ENCODE results near the gene CETP.
A peak's percentile ranks its signal among the peaks of the same experiment; 100 is the strongest.
"Not testable (repeated sequence)": the region's sequence is repeated elsewhere in the genome, so short reads cannot be mapped to it uniquely, and the experiment has no call there.

The CETP gene

DNA sequence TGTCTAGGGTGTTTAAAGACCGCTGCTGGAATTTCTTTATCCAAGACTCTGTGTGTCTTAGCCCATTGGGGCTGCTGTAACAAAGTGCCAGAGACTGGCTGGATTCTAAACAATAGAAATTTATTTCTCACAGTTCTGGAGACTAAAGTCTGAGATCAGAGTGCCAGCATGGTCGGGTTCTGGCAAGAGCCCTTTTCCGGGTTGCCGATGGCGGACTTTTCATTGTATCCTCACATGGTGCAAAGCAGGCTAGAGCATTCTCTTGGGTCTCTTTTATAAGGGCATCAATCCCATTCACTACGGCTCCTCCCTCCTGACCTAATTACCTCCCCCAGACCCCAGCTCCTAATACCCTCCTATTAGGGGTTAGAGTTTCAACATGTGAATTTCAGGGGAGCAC lies 37.1 kb downstream of the CETP start:
- DNase-seq (no peak), ATAC-seq (no peak)

DNA sequence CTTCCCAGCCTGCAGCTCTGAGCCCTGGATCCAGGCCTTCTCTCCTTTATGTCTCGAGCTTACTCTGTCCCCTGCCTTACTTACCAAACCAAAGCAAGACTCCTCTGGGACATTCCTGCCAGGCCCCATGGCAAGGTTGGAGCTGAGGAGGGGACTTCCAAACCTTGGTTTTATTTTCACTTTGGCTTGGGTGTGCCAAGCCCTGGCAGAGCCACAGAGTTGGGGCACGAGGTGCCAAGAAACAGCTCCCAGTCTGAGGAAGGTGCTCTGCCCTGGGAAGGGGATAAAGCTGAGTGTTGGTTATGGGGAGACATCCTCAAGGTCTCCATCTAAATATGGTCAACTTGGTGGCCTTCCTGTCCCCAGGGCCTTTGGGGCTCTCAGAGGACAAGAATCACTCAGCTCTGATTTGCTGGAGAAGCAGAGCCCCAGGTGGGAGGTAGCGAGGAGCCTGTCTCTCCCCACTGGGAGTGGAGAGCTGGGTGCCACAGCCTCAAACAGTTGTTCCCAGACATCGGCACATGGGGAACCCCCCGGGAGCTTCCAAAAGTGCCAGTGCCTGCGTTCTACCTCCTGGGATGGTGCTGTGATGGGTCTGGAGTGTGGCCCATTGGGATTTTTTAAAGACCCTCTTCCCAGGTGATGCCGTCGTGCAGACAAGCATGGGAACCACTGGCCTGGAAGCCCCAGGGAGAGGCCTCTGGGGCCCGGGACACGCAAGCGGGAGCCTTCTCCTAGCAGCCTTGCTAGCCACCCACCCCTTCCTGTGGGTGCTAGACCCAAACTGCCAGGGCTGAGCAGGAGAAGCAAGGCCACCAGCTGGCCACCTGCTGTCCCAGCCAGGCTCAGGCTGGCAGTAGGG lies 37.9 kb downstream of the CETP start:
- DNase-seq (peak; percentile 51), ATAC-seq (peak; percentile 32)

DNA sequence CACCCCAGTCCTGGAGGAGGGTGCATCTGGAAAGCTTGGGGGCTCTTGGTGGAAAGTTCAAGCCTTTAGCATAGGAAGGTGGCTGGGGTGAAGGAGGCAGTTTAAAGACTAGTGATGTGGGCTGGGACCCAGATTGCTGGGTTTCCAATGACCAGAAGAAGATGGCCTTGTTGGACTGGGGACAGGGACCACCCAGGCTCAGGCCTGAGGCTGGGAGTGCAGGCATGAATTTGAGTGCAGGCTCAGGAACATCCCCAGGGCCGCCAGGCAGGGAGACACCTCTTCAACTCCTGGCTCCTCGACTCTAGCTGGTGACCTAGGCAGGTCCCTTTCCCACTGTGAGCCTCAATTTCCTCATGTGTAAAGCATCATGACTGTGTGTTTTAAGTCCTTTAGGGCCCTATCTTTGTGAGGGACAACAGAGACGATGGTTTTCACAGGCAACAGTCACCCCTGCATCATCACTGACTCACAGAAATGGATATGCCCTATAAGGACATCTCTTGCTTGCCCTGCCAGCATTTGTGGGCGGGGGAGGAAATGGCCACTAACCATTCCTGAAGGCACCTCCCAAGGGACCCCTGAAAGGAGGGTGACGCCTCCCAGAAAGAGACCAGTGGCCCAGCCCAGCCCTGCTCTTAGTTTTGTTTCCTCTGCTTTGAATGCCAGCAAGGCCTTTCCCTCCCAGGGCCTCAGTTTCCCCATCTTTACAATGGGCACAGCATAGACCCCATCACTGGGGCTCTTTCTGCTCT lies 38.7 kb downstream of the CETP start:
- peak; percentile 91 for ATAC-seq
- DNase-seq: peak; percentile 82

DNA sequence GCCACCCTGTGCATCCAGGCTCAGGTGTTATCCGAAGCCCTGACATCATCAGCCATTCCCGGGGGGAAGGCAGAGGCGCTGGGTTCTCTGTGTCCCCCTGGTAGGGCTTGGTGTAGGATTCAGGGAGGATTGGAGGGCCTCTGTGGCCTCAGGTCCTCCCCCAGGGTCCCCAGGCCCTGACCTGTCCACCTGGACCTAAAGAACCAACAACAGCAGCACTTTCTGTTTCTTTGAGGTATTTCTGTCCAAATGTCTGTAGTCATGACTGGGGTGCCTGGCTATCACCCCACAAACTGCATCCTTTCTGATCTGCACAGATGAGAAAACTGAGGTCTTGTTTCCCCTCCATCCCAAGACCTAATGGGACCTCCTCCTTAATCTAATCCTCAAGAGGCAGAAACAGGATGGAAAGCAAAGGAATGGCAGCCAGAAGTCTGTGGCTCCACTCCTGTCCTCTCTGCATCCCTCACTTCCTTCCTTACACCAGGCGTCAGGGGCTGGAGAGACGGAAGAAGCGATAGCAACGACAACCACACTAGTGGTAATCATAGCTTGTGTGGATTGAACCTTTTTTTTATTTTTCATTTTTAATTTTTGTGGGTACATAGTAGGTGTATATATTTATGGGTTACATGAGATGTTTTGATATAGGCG lies 39.4 kb downstream of the CETP start:
- ATAC-seq (no peak), DNase-seq (no peak)

DNA sequence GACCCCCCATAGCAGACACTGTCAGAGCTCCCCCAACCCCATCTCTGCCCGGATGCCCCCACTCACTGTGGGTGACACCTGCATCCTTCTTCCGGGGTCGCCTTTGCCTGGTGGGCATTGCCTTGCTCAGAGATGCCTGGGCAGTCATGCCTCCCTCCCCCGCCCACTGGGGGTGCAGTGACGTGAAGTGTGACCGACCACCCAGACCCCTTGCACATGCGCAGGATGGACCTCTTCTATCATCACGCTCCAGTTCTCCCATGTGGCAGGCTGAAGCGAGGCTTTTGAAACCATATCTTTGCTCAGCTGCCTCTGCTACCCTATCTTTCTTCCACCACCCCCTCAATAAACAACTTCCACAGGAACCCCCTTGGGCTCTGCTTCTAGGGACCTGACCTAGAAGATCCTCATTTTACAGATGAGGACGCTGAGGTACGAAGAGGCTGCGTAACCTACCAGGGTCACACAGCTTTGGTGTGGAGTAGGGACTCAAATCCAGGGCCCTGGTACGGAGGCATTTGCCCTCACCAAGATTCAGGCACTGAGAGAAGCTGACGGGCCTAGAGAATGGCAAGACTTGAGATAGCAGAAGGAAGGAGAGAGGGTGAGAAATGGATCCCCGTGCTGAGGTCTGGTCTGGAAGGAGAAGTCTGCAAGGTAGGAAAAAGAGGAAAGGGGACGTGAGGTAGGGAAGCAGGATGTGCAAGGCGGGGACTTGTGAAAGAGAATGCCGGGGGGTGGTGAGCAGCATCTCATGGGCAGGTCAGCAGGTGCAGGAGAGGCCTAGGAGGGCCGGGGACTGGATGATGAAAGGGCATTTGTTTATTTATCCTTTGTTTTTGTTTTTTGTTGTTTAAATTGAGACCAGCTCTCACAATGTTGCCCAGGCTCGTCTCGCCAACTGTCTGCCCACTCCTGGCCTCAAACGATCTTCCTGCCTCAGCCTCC lies 42.0 kb downstream of the CETP start:
- ATAC-seq (no peak), DNase-seq (no peak)

DNA sequence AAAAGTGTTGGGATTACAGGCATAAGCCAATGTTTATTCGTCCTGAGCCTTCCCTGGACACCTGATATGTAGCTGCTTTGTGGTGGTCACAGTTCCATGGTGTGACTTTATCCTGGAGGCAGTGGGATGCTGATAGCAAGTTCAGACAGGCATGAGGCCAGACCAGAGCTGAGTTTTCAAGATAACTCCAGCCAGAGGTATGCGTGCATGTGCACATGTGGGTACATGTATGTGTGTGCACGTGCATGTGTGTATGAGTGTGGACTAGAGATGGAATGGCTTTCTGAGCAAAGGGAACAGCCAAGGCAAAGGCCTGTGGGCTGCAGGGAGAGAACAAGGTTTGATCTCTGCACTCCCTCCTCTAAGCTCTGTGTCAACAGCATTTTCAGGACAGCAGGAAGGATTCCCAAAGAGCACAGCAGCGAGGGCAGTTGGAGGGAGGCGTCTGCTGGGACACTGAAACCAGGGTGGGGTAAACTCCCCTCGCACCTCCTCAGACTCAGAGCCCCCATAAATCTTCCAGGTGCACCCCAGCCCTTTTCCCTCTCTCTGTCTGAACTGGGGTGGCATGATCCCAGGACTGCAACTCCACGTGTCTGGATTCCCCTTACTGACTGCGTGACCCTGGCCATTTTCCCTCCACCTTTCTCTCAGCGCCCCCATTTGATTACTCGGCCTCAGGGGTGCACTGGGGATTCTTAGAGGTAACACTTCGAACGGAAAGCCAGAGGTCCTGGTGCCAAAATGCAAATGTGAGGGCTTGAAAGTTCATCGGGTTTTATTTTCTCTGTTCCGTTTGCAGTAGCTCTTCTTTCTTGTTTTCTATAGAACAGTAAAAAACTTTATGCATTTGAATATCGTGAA lies 42.9 kb downstream of the CETP start:
- no peak for ATAC-seq
- no peak for DNase-seq

DNA sequence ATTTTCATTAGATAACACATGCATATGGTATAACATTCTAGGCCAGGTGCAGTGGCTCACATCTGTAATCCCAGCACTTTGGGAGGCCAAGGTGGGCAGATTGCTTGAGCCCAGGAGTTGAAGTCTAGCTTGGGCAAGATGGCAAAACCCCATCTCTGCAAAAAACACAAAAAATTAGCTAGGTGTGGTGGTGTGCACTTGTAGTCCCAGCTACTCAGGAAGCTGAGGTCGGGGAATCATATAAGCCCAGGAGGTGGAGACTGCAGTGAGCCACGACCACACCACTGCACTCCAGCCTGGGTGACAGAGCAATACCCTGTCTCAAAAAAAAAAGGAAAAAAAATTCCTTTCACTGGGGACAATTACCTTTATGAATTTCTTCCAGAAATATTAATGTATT lies 43.8 kb downstream of the CETP start:
- ATAC-seq, DNase-seq: not testable (repeated sequence)

DNA sequence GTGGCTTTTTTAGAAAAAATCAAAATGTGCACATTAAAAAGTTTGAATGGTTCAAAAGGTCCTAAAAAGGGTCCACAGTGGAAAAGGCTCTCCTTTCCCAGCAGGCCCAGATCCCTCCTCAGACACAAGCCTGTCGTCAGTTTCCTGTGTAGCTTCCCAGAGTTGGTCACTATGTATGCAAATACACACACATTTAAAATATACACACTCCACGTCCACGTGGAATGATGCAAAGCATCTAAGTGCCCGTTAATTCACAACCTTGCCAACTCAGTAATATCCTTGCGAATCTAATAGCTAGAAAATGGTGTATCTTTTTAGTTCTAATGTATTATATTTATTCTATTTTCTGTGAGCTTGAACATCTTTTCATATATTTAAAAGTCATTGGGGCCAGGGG lies 45.3 kb downstream of the CETP start:
- DNase-seq: no peak
- ATAC-seq: no peak

DNA sequence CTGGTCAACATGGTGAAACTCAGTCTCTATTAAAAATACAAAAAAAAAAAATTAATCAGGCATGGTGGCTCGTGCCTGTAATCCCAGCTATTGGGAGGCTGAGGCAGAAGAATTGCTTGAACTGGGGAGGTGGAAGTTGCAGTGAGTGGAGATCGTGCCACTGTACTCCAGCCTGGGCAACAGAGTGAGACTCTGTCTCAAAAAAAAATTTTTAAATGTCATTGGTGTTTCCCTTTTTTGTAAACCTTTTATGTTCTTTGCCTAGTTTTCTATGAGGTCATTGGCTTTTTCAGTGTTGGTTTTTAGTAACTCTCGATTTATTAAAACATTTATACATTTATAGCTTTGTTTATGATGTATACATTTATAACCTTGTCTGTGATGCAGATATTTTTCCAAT lies 45.8 kb downstream of the CETP start:
- ATAC-seq (peak; percentile 22), DNase-seq (no peak)

DNA sequence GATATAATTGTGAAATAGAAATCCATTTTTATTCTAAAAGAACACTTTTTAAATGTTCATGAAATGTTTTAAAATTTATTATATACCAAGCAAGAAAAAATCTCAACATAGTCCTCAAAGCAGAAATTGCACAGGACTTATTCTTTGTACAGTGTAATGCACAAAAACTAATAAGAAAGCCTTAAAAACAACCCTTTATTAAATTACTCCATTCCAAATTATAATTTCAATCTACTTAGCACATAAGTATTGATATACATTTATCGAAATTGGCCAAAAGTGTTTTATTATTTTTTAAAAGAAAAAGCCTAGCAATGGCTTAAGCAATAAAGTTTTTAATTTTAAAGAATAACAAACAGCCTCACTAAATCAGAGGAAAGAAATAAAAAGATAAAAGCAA lies 46.7 kb downstream of the CETP start:
- no peak for ATAC-seq
- no peak for DNase-seq

DNA sequence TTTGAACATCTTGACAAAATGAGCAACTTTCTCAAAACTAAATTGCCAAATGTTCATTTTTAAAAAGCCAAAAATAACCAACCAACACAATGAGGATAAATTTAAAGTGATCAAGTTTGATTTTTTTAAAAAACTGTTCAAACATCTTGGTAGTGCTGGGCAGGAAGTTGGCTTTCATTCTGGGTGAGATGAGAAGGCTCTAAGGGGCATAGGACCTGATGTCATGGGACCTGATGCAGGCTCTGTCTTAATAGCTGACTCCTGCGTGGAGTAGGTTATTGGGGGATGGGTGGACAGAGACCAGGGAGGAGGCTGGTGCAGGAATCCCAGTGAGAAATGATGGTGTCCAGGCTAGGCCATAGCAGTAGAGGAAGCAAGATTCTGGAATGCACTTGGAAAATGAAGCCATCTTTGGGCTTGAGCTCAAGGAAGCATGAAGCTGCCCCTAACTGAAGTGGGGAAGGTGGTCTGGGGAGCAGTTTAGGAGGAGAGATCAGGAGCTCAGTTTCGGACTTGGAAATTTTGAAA lies 48.0 kb downstream of the CETP start:
- ATAC-seq: peak; percentile 29

DNA sequence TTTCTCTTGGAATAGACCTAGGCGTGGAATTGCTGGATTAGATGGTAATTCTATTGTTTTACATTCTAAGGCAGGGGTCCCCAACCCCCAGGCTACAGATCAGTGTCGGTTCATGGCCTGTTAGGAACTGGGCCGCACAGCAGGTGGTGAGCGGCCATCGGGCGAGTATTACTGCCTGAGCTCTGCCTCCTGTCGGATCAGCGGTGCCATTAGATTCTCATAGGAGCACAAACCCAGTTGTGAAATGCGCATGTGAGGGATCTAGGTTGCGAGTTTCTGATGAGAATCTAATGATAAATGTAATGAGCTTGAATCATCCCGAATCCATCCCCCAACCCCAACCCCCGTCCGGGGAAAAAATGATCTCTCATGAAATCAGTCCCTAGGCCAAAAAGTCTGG lies 50.6 kb downstream of the CETP start:
- DNase-seq (no peak), ATAC-seq (no peak)

More for the DNA sequence above, 48.0 kb downstream of the CETP start:
- no peak for DNase-seq

DNA sequence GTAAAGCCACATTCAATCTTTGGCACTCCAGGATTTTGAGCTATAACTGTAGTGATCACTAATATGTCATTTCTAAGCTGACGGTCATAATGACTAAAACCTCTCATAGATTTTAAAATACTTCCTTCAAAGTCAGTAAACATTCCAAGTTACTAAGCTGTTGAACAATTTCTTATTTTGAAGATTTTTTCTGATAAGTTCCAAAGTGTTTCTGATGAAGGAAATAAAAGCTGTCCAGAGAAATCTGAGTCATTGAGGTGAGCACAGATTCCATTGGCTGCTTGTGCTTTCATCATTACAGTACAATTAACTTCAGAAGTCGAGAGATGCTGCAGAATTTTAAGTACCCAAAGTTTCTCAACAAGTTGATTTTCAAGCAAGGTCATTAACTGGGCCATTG lies 51.5 kb downstream of the CETP start:
- no peak for DNase-seq
- no peak for ATAC-seq

DNA sequence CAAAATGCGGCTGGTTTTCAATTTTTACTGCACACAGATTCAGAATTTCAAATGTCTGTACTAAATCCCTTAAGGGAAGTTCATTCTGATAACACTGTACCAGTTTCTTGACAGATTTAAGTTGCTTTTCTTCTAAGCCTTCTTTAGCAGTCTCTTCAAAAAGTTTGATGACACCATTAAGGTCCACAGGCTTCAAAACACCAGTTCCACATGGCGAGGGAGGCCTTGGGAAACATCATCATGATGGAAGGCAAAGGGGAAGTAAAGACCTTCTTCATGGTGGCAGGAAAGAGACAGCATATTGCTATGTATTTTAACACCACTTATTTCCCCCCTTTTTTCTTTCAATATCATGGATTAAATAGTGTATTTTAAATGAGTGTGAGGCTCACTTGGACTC lies 52.2 kb downstream of the CETP start:
- no peak for ATAC-seq
- DNase-seq: no peak

DNA sequence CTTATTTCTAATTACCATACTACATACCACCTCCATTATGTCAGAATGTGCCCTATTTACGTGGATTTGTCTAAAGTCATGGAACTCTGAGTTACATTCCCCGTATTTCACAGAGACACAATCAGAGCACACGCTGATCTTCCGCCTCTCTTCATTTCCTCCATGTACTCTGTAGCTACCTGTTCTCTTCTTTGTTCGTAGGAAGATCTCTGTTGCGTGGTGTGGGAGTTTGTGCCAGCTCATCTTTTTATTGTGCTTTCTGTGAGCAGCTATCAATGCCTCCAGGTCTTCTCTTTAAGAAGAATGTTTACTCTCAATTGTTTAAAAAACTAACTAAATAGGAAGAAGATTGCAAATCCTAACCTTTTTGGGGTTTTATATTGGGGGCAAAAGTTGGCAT lies 54.6 kb downstream of the CETP start:
- no peak for ATAC-seq
- DNase-seq: no peak

DNA sequence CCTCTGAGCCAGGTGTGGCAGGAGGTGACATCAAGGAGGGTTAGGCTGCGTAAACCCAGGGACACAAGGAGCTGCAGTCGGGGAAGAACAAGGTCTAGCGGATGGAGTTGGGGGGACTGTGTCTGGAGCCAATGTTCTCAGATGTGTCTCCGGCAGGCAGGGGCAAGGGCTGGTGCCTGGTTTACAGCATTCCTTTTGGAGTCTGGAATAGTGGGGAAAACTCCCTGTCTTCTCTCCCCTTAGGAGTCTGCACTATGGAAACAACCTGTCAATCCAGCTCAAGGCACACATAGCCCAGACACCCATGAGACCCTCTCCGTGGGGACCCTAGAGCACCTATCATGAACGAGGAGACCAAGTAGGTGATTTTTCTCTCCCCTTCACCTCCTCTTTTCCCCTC lies 55.1 kb downstream of the CETP start:
- no peak for DNase-seq
- no peak for ATAC-seq

DNA sequence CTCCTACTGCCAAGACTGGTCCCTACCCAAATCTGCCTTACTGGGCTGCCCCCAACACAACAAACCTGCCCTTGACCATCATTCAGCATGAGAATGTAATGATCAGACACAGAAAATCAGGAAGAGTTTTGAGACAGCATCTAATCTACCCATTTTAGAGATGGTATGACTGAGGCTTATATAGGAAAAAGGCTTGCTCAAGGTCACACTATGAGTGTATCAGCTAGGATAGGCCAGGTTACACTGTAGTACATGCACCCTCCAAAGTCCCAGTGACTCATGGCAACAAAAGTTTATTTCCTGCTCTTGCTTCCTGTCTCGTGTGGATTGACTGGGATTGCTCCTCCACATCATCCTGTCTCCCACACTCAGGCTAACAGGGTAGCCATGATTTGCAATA lies 55.5 kb downstream of the CETP start:
- no peak for DNase-seq

DNA sequence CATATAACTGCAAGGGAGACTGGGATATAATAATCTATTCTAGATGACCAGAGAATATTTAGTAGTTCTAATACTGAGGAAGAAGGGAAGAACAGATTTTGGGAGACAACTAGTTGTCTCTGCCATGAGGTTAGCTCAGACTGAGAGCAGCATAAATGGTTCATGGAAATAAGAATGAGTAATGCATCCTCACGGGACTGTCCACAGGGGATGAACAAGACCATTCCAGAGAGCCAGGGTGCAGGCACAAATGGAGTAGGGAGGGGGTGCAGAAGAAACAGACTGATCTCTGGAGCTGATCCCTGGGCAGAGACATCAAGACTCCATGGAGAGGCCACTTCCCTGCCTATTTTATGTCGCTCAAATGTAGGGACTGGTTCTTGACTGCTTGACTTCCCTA lies 58.0 kb downstream of the CETP start:
- ATAC-seq: no peak

More for the DNA sequence above, 55.5 kb downstream of the CETP start:
- no peak for ATAC-seq

DNA sequence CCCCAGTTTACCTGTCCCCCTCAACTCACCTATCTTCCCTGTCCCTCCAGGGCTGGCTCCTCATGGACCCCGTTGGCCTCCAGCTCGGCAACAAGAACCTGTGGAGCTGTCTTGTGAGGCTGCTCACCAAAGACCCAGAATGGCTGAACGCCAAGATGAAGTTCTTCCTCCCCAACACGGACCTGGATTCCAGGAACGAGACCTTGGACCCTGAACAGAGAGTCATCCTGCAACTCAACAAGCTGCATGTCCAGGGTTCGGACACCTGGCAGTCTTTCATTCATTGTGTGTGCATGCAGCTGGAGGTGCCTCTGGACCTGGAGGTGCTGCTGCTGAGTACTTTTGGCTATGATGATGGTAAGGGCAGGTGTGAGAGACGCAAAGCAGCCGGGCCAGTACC lies 58.9 kb downstream of the CETP start:
- no peak for ATAC-seq
- no peak for DNase-seq

More for the DNA sequence above, 58.0 kb downstream of the CETP start:
- no peak for DNase-seq

DNA sequence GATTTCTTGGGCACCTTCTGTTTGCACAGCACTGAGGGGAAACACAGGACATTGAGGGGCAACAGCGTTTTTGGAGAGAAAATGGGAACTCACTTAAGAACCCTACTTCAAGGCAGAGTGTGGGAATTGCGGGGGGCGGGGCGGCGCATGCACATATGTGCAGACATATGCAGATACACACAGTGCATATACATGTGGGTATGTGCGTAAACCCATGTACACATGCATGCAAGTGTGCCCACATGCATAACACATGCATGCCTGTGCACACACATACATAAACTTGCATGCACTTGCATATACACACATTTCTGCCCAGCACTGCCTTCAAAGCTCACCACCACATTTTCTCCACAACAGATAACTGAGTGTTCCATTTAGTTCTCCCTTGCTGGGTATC lies 60.0 kb downstream of the CETP start:
- no peak for ATAC-seq
- no peak for DNase-seq

DNA sequence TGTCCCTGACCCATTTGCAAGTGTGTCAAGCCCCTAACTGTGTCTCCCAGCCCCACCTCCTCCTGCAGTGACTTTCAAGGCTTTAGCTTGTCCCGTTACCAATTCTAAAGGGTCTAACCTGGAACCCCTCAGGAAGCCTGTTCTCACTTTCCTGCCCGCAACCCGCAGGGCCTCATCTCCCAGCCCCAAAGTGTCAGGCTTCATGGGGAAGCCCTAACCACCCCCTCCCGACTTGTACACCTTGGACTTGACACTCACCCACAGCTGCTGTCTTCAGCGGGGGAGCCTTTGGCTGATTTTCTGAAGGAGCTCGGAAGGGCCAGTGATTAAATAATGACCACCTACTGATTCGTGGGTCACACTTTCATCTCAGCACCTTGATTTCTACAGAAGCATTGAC lies 60.7 kb downstream of the CETP start:
- ATAC-seq: peak; percentile 29
- no peak for DNase-seq

Measured in stimulated activated naive CD8-positive, alpha-beta T cell treated with anti-CD3 and anti-CD28 coated beads, Interleukin-15, Interleukin-2, amounts not matched to agents 100 U/mL and 50 U/mL, for 24 hours (primary cell).